Testis (tissue), 3 donors: ENCODE results near the gene LONP1. TPM values are rescaled to one million over a fixed set of nuclear protein-coding genes. Genes with fewer than 3 reads are reported as not detected.

ENCODE experiments used
- DNase-seq: peaks from one replicate; pipeline ENCODE4 v3.0.0-alpha.2; 2019
- H3K27ac ChIP-seq, 2 donors: fragments of 200-600 bp; sonication (generic); one replicate each; pipeline ENCODE4 v1.5.1; 2019
- H3K27me3 ChIP-seq: fragments of 200-600 bp; sonication (generic); one replicate; pipeline ENCODE4 v1.5.1; 2019
- H3K36me3 ChIP-seq: fragments of 200-600 bp; sonication (generic); one replicate; pipeline ENCODE4 v1.5.1; 2017; ENCODE audit warnings: low read depth; ENCODE audit errors: missing control alignments
- H3K4me1 ChIP-seq: fragments of 200-600 bp; sonication (generic); one replicate; pipeline ENCODE4 v1.5.1; 2019
- H3K4me3 ChIP-seq, 2 donors: fragments of 200-600 bp; sonication (generic); one replicate each; pipeline ENCODE4 v1.5.1; 2017 to 2019
- H3K9me3 ChIP-seq: fragments of 200-600 bp; sonication (generic); one replicate; pipeline ENCODE4 v1.5.1; 2017
- POLR2A ChIP-seq: fragments of 450-650 bp; IDR thresholded peaks from one replicate; pipeline ENCODE4 v1.6.1; 2017; ENCODE audit warnings: antibody characterized with exemption, mild to moderate bottlenecking, moderate library complexity
- WGBS, 2 donors: methylation state at CpG; one replicate each; pipeline ENCODE4 v1.1.5; 2018; 5-methylcytosine and 5-hydroxymethylcytosine counted together
- intact Hi-C: fragments of 100-400 bp; cut with DNase I; formaldehyde crosslinking; loops from one replicate; pipeline ENCODE4 v1.15.1; 2023; ENCODE audit warnings: low total_unique reads
- polyA plus RNA-seq: library from polyadenylated mRNA; stranded (reverse); fragments of 350-450 nt; fragmentation: Illumina TruSeq; extraction: RNeasy Lipid Tissue Mini Kit (QIAGEN cat#74804); gene quantifications from one replicate; pipeline ENCODE4 v1.2.3, GENCODE V29; 2014; ENCODE audit warnings: low read depth, low replicate concordance; ENCODE audit not compliant: insufficient read depth
- total RNA-seq, 2 donors: library from RNA; depleted of rRNA; stranded (reverse); fragments of >200 nt; gene quantifications; one replicate each; pipeline ENCODE4 v1.2.3, GENCODE V29; 2016
- TF ChIP-seq, protein P1 (sequence below), 3 experiments: fragments of 450-650 bp in 2 of 3; fragments of 200-600 bp in 1 of 3; sonication (generic) in 1 of 3; IDR thresholded peaks; one replicate each; pipeline ENCODE4 v1.5.1; 2016 to 2019; ENCODE audit warnings: antibody characterized with exemption in 3 of 3, mild to moderate bottlenecking in 2 of 3, moderate library complexity in 1 of 3

The LONP1 gene
- total and polyA plus RNA-seq, 3 donors from 2014 or later = 48.1 to 133 (median 100) TPM

- Histone ChIP-seq H3K4me1 (no peaks in the 10 kb centered on the region), H3K4me3 (no peak overlapping the region), H3K9me3 (no peaks in the 10 kb centered on the region), H3K36me3 (no peaks in the 10 kb centered on the region), H3K27me3 (no peaks in the 10 kb centered on the region), H3K27ac (no peak overlapping the region)
- no peak for DNase-seq
- TF ChIP-seq, protein P1, sequence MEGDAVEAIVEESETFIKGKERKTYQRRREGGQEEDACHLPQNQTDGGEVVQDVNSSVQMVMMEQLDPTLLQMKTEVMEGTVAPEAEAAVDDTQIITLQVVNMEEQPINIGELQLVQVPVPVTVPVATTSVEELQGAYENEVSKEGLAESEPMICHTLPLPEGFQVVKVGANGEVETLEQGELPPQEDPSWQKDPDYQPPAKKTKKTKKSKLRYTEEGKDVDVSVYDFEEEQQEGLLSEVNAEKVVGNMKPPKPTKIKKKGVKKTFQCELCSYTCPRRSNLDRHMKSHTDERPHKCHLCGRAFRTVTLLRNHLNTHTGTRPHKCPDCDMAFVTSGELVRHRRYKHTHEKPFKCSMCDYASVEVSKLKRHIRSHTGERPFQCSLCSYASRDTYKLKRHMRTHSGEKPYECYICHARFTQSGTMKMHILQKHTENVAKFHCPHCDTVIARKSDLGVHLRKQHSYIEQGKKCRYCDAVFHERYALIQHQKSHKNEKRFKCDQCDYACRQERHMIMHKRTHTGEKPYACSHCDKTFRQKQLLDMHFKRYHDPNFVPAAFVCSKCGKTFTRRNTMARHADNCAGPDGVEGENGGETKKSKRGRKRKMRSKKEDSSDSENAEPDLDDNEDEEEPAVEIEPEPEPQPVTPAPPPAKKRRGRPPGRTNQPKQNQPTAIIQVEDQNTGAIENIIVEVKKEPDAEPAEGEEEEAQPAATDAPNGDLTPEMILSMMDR (IDR thresholded peaks at IDR 0.05) = no peak
- intact Hi-C loops = no loop called here
- 69 to 74% methylated on average over 10 of the region's 10 CpGs for WGBS, 2 donors
Observed at GRCh38 chr19:5665781-5666513, 54.0 kb downstream of the LONP1 start.

GRCh38 chr19:5664515-5664914 lies 55.4 kb downstream of the LONP1 start:
- intact Hi-C loops = no loop called here
- WGBS, 2 donors = 86 to 89% methylated on average over 1 to 2 of the region's 2 CpGs
- no peaks in the 10 kb centered on the region for H3K36me3 ChIP-seq
- no peaks in the 10 kb centered on the region for H3K4me1 ChIP-seq
- H3K27me3 ChIP-seq = no peaks in the 10 kb centered on the region
- no peak for DNase-seq
- H3K4me3 ChIP-seq = no peak overlapping the region
- H3K27ac ChIP-seq = no peak overlapping the region
- H3K9me3 ChIP-seq = no peaks in the 10 kb centered on the region
- TF ChIP-seq POLR2A = no peak

GRCh38 chr19:5663904-5664303 lies 56.0 kb downstream of the LONP1 start:
- DNase-seq = no peak
- no peaks in the 10 kb centered on the region for H3K9me3 ChIP-seq
- no peaks in the 10 kb centered on the region for H3K36me3 ChIP-seq
- no peaks in the 10 kb centered on the region for H3K27me3 ChIP-seq
- TF ChIP-seq, protein P1 (IDR thresholded peaks at IDR 0.05) = no peak
- TF ChIP-seq POLR2A = no peak
- no peak overlapping the region for H3K4me3 ChIP-seq
- WGBS, 2 donors = 86 to 94% methylated on average over 15 to 17 of the region's 17 CpGs
- H3K27ac ChIP-seq = no peak overlapping the region
- no peaks in the 10 kb centered on the region for H3K4me1 ChIP-seq
- intact Hi-C loops = no loop called here

- TF ChIP-seq, protein P1 (IDR thresholded peaks at IDR 0.05) = no peak
- Histone ChIP-seq H3K4me1 (no peaks in the 10 kb centered on the region), H3K27ac (no peak overlapping the region), H3K36me3 (no peaks in the 10 kb centered on the region), H3K9me3 (no peaks in the 10 kb centered on the region), H3K4me3 (no peak overlapping the region), H3K27me3 (no peaks in the 10 kb centered on the region)
- WGBS, 2 donors = 83 to 85% methylated on average over 42 of the region's 42 CpGs
- no peak for DNase-seq
- intact Hi-C loops = no loop called here
Observed at GRCh38 chr19:5661483-5661882, 58.5 kb downstream of the LONP1 start.

- WGBS, 2 donors = 61 to 64% methylated on average over 5 of the region's 5 CpGs
- no peak for TF ChIP-seq POLR2A
- Histone ChIP-seq H3K27me3 (no peaks in the 10 kb centered on the region), H3K27ac (no peak overlapping the region), H3K4me1 (no peaks in the 10 kb centered on the region), H3K36me3 (peaks cover 3% of the 10 kb centered on the region), H3K9me3 (no peaks in the 10 kb centered on the region), H3K4me3 (no peak overlapping the region)
- intact Hi-C loops = no loop called here
- DNase-seq = no peak
Observed at GRCh38 chr19:5655412-5655811, 64.5 kb downstream of the LONP1 start.

- Histone ChIP-seq H3K4me1 (no peaks in the 10 kb centered on the region), H3K27ac (no peak overlapping the region), H3K4me3 (no peak overlapping the region), H3K36me3 (peaks cover 3% of the 10 kb centered on the region), H3K9me3 (no peaks in the 10 kb centered on the region), H3K27me3 (no peaks in the 10 kb centered on the region)
- TF ChIP-seq POLR2A = no peak
- TF ChIP-seq, protein P1 (IDR thresholded peaks at IDR 0.05) = no peak
- DNase-seq = no peak
- WGBS, 2 donors = 88 to 95% methylated on average over 5 of the region's 5 CpGs
- intact Hi-C loops = no loop called here
Observed at GRCh38 chr19:5654931-5655330, 65.0 kb downstream of the LONP1 start.
